Panc1 (cell line): Measurements from ENCODE around the gene BRAT1. TPM values are rescaled to one million over a fixed set of nuclear protein-coding genes. Genes with fewer than 3 reads are reported as not detected.
A peak's percentile ranks its signal among the peaks of the same experiment; 100 is the strongest.

ENCODE experiments used
- ATAC-seq: fragments of 200-7000 bp; cut with Tn5 transposase; 2 replicates; pipeline ENCODE4 v1.9.1; 2020; ENCODE audit warnings: mild to moderate bottlenecking, moderate library complexity
- BruUV-seq: library from RNA; stranded (reverse); fragments of 400-500 nt; replicated peaks from 2 replicates; lab custom pipeline; 2021; lab: Mats Ljungman, UMichigan
- CTCF ChIA-PET: fragments of 300-600 bp; sonication (Branson Sonifier 250); formaldehyde crosslinking; loops from one replicate; lab custom pipeline; 2022; ENCODE audit warnings: antibody characterized with exemption; lab: Charles Lee
- POLR2A ChIA-PET: fragments of 300-600 bp; sonication (Branson Sonifier 250); formaldehyde crosslinking; loops from one replicate; lab custom pipeline; 2022; ENCODE audit warnings: antibody characterized with exemption; lab: Charles Lee
- DNase-seq: peaks from one replicate; pipeline ENCODE4 v3.0.0-alpha.2; 2010; ENCODE audit warnings: low read depth, low spot score
- H3K27ac ChIP-seq: 2 replicates; pipeline ENCODE4 v1.5.1; 2011; ENCODE audit warnings: mild to moderate bottlenecking, low read length, inconsistent platforms
- H3K27me3 ChIP-seq: fragments of 200-500 bp; sonication (Bioruptor generic); 2 replicates; pipeline ENCODE4 v1.6.0; 2014; ENCODE audit warnings: low read length, inconsistent platforms; ENCODE audit not compliant: control insufficient read depth, insufficient read depth
- H3K36me3 ChIP-seq: fragments of 200-500 bp; sonication (Bioruptor generic); 2 replicates; pipeline ENCODE4 v1.5.1; 2014; ENCODE audit warnings: inconsistent platforms, mild to moderate bottlenecking, low read length, moderate library complexity; ENCODE audit not compliant: control insufficient read depth, insufficient read depth
- H3K4me1 ChIP-seq: 2 replicates; pipeline ENCODE4 v1.5.1; 2011; ENCODE audit warnings: inconsistent platforms, mild to moderate bottlenecking, low read length, moderate library complexity; ENCODE audit not compliant: control insufficient read depth, insufficient read depth
- H3K4me3 ChIP-seq, 2 experiments: 2 replicates each; pipeline ENCODE4 v1.5.1; 2011 to 2012; ENCODE audit warnings: low read depth in 2 of 2, low read length in 2 of 2, mild to moderate bottlenecking in 2 of 2, inconsistent platforms in 1 of 2, moderate library complexity in 1 of 2
- H3K9me3 ChIP-seq: fragments of 200-500 bp; sonication (Bioruptor generic); 2 replicates; pipeline ENCODE4 v1.5.1; 2014; ENCODE audit warnings: low read depth, mild to moderate bottlenecking, inconsistent platforms, low read length, moderate library complexity; ENCODE audit not compliant: control insufficient read depth, insufficient read depth
- CTCF ChIP-seq: fragments of 450-650 bp; IDR thresholded peaks from 2 replicates; pipeline ENCODE4 v1.5.1; 2017; ENCODE audit warnings: mild to moderate bottlenecking
- POLR2AphosphoS5 ChIP-seq: IDR thresholded peaks from 2 replicates; pipeline ENCODE4 v1.6.1; 2012; ENCODE audit warnings: mild to moderate bottlenecking, low read depth, low read length, moderate library complexity
- REST ChIP-seq, 2 experiments: IDR thresholded peaks; 2 replicates each; pipeline ENCODE4 v1.6.1; 2011 to 2012; ENCODE audit warnings: low read depth in 2 of 2, control low read depth in 1 of 2, low read length in 1 of 2, mild to moderate bottlenecking in 1 of 2, moderate library complexity in 1 of 2; ENCODE audit not compliant: insufficient read depth in 1 of 2
- SIN3A ChIP-seq: IDR thresholded peaks from 2 replicates; pipeline ENCODE4 v1.6.1; 2012; ENCODE audit warnings: low read depth, mild to moderate bottlenecking, low read length, moderate library complexity, borderline replicate concordance; ENCODE audit not compliant: insufficient read depth
- TCF7L2 ChIP-seq: IDR thresholded peaks from 2 replicates; pipeline ENCODE4 v1.6.1; 2011; ENCODE audit warnings: mild to moderate bottlenecking, low read depth, low read length, inconsistent platforms
- in situ Hi-C: cut with HindIII; loops from 2 replicates; pipeline ENCODE4 v1.10.0; 2016; ENCODE audit warnings: low sequenced_read_pairs, low pct_unique_long_range_greater_than_20kb
- intact Hi-C: fragments of 100-400 bp; cut with micrococcal nuclease; formaldehyde crosslinking; loops from one replicate; pipeline ENCODE4 v1.10.0; 2022; ENCODE audit not compliant: unreplicated experiment
- total RNA-seq: library from RNA; stranded (reverse); gene quantifications from one replicate; pipeline ENCODE4 v1.2.1, GENCODE V29; 2021; ENCODE audit not compliant: unreplicated experiment

The BRAT1 gene
- total RNA-seq, 1 experiment from 2014 or later, result 76.9 TPM

GRCh38 chr7:2587778-2588177 lies 32.5 kb upstream of the BRAT1 start:
- ChIA-PET POLR2A (no interaction called here), CTCF (no interaction called here)
- Histone ChIP-seq H3K36me3 (no peaks in the 10 kb centered on the region), H3K4me3 (no peak overlapping the region), H3K4me1 (no peaks in the 10 kb centered on the region), H3K9me3 (no peaks in the 10 kb centered on the region), H3K27ac (no peak overlapping the region), H3K27me3 (no peaks in the 10 kb centered on the region)
- no peak for DNase-seq
- intact Hi-C loops, result no loop called here
- in situ Hi-C loops, result no loop called here
- BruUV-seq, result no TSS peak
- TF ChIP-seq REST (IDR thresholded peaks at IDR 0.05; ENCODE audit: insufficient read depth in 1 of 2, low read depth in 2 of 2, low read length in 1 of 2), result no peak
- TF ChIP-seq POLR2AphosphoS5, result no peak
- TF ChIP-seq CTCF, result no peak
- TF ChIP-seq TCF7L2, result no peak
- no peak for TF ChIP-seq SIN3A
- peak; percentile 18; the same call in 1 of the 2 replicates for ATAC-seq

- Histone ChIP-seq H3K27ac (no peak overlapping the region), H3K27me3 (no peaks in the 10 kb centered on the region), H3K4me3 (no peak overlapping the region), H3K9me3 (no peaks in the 10 kb centered on the region), H3K36me3 (no peaks in the 10 kb centered on the region), H3K4me1 (no peaks in the 10 kb centered on the region)
- ChIA-PET CTCF (no interaction called here), POLR2A (no interaction called here)
- DNase-seq, result no peak
- TF ChIP-seq REST (IDR thresholded peaks at IDR 0.05; ENCODE audit: insufficient read depth in 1 of 2, low read depth in 2 of 2, low read length in 1 of 2), result no peak
- no peak for TF ChIP-seq TCF7L2
- TF ChIP-seq CTCF, result no peak
- TF ChIP-seq SIN3A, result no peak
- TF ChIP-seq POLR2AphosphoS5, result no peak
- in situ Hi-C loops (no loop called here), intact Hi-C loops (no loop called here)
- ATAC-seq, result no peak
- BruUV-seq, result no TSS peak
Observed at GRCh38 chr7:2587134-2587533, 31.8 kb upstream of the BRAT1 start.
